GM12878 (cell line): ENCODE results near the gene PTPRN2.

ENCODE experiments used
- CHD2 ChIP-seq: IDR thresholded peaks from 2 replicates; pipeline ENCODE4 v1.6.1; 2011; ENCODE audit warnings: low read depth, low read length, improper control_type of control experiment, borderline replicate concordance
- CHD4 ChIP-seq: fragments of 200-600 bp; sonication (generic); IDR thresholded peaks from 2 replicates; pipeline ENCODE4 v1.6.1; 2016; ENCODE audit warnings: mild to moderate bottlenecking
- TF ChIP-seq, protein P1 (sequence below): fragments of 450-650 bp; formaldehyde crosslinking; IDR thresholded peaks from 2 replicates; pipeline ENCODE4 v1.4.0; 2020; ENCODE audit warnings: mild to moderate bottlenecking, moderate library complexity
- TF ChIP-seq, protein P2 (sequence below): fragments of 150-350 bp; IDR thresholded peaks from 2 replicates; pipeline ENCODE4 v1.6.1; 2016; ENCODE audit warnings: low read depth, low read length

- no peak for TF ChIP-seq CHD2
- TF ChIP-seq, protein P1, sequence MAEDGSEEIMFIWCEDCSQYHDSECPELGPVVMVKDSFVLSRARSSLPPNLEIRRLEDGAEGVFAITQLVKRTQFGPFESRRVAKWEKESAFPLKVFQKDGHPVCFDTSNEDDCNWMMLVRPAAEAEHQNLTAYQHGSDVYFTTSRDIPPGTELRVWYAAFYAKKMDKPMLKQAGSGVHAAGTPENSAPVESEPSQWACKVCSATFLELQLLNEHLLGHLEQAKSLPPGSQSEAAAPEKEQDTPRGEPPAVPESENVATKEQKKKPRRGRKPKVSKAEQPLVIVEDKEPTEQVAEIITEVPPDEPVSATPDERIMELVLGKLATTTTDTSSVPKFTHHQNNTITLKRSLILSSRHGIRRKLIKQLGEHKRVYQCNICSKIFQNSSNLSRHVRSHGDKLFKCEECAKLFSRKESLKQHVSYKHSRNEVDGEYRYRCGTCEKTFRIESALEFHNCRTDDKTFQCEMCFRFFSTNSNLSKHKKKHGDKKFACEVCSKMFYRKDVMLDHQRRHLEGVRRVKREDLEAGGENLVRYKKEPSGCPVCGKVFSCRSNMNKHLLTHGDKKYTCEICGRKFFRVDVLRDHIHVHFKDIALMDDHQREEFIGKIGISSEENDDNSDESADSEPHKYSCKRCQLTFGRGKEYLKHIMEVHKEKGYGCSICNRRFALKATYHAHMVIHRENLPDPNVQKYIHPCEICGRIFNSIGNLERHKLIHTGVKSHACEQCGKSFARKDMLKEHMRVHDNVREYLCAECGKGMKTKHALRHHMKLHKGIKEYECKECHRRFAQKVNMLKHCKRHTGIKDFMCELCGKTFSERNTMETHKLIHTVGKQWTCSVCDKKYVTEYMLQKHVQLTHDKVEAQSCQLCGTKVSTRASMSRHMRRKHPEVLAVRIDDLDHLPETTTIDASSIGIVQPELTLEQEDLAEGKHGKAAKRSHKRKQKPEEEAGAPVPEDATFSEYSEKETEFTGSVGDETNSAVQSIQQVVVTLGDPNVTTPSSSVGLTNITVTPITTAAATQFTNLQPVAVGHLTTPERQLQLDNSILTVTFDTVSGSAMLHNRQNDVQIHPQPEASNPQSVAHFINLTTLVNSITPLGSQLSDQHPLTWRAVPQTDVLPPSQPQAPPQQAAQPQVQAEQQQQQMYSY (CRISPR knock-in tag) = no peak
- TF ChIP-seq, protein P2, sequence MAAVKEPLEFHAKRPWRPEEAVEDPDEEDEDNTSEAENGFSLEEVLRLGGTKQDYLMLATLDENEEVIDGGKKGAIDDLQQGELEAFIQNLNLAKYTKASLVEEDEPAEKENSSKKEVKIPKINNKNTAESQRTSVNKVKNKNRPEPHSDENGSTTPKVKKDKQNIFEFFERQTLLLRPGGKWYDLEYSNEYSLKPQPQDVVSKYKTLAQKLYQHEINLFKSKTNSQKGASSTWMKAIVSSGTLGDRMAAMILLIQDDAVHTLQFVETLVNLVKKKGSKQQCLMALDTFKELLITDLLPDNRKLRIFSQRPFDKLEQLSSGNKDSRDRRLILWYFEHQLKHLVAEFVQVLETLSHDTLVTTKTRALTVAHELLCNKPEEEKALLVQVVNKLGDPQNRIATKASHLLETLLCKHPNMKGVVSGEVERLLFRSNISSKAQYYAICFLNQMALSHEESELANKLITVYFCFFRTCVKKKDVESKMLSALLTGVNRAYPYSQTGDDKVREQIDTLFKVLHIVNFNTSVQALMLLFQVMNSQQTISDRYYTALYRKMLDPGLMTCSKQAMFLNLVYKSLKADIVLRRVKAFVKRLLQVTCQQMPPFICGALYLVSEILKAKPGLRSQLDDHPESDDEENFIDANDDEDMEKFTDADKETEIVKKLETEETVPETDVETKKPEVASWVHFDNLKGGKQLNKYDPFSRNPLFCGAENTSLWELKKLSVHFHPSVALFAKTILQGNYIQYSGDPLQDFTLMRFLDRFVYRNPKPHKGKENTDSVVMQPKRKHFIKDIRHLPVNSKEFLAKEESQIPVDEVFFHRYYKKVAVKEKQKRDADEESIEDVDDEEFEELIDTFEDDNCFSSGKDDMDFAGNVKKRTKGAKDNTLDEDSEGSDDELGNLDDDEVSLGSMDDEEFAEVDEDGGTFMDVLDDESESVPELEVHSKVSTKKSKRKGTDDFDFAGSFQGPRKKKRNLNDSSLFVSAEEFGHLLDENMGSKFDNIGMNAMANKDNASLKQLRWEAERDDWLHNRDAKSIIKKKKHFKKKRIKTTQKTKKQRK = no peak
- TF ChIP-seq CHD4 = no peak
Observed at GRCh38 chr7:158126661-158127060, 461.0 kb downstream of the PTPRN2 start.
